ENCODE data around the gene HBEGF.

Gene HBEGF

GRCh38 chr5:140346348-140347221 lies at the start of gene HBEGF:
TSS of gene HBEGF (minus strand) at chr5:140346603. CDS start at chr5:140346328, 275 bp downstream.
- DNase-seq (ENCODE audit: low read depth) = peak; percentile 90
- TF ChIP-seq MYC (IDR thresholded peaks at IDR 0.05; ENCODE audit: low read depth, low read length) (peak; percentile 65), MAX (IDR thresholded peaks at IDR 0.05; ENCODE audit: low read depth, low read length) (peak; percentile 42; the same call in 1 of the 2 replicates), POLR2A (IDR thresholded peaks at IDR 0.05; ENCODE audit: extremely low read depth, insufficient read length) (peak; percentile 72), CTCF (IDR thresholded peaks at IDR 0.05; ENCODE audit: low read depth, low read length) (peak; percentile 40)
- H3K4me3 ChIP-seq (ENCODE audit: low read depth, low read length) = peak within 1 kb of the TSS; percentile 88

GRCh38 chr5:140393738-140394137 lies 47.3 kb upstream of the HBEGF start:
- H3K4me3 ChIP-seq (ENCODE audit: low read depth, low read length) = no peak overlapping the region
- no peak for TF ChIP-seq MAX (IDR thresholded peaks at IDR 0.05; ENCODE audit: low read depth, low read length)
- no peak for TF ChIP-seq MYC (IDR thresholded peaks at IDR 0.05; ENCODE audit: low read depth, low read length)
- TF ChIP-seq CTCF (IDR thresholded peaks at IDR 0.05; ENCODE audit: low read depth, low read length) = no peak
- TF ChIP-seq POLR2A (IDR thresholded peaks at IDR 0.05; ENCODE audit: extremely low read depth, insufficient read length) = no peak
- DNase-seq (ENCODE audit: low read depth) = no peak

GRCh38 chr5:140391732-140392131 lies 45.3 kb upstream of the HBEGF start:
- TF ChIP-seq POLR2A (IDR thresholded peaks at IDR 0.05; ENCODE audit: extremely low read depth, insufficient read length) (no peak), MYC (IDR thresholded peaks at IDR 0.05; ENCODE audit: low read depth, low read length) (no peak), MAX (IDR thresholded peaks at IDR 0.05; ENCODE audit: low read depth, low read length) (no peak), CTCF (IDR thresholded peaks at IDR 0.05; ENCODE audit: low read depth, low read length) (no peak)
- no peak for DNase-seq (ENCODE audit: low read depth)
- no peak overlapping the region for H3K4me3 ChIP-seq (ENCODE audit: low read depth, low read length)

GRCh38 chr5:140391312-140391711 lies 44.9 kb upstream of the HBEGF start:
- peak; percentile 60 for DNase-seq (ENCODE audit: low read depth)
- TF ChIP-seq MYC (IDR thresholded peaks at IDR 0.05; ENCODE audit: low read depth, low read length) = peak; percentile 39; the same call in 1 of the 2 replicates
- no peak for TF ChIP-seq CTCF (IDR thresholded peaks at IDR 0.05; ENCODE audit: low read depth, low read length)
- TF ChIP-seq MAX (IDR thresholded peaks at IDR 0.05; ENCODE audit: low read depth, low read length) = peak; percentile 37; the same call in 1 of the 2 replicates
- no peak overlapping the region for H3K4me3 ChIP-seq (ENCODE audit: low read depth, low read length)

- TF ChIP-seq CTCF (IDR thresholded peaks at IDR 0.05; ENCODE audit: low read depth, low read length) = no peak
- no peak for TF ChIP-seq POLR2A (IDR thresholded peaks at IDR 0.05; ENCODE audit: extremely low read depth, insufficient read length)
- no peak for TF ChIP-seq MAX (IDR thresholded peaks at IDR 0.05; ENCODE audit: low read depth, low read length)
- TF ChIP-seq MYC (IDR thresholded peaks at IDR 0.05; ENCODE audit: low read depth, low read length) = no peak
- no peak for DNase-seq (ENCODE audit: low read depth)
- no peak overlapping the region for H3K4me3 ChIP-seq (ENCODE audit: low read depth, low read length)
Observed at GRCh38 chr5:140388052-140388451, 41.6 kb upstream of the HBEGF start.
